HepG2 (cell line): ENCODE measurements around the gene BIRC6. TPM values are rescaled to one million over a fixed set of nuclear protein-coding genes. Genes with fewer than 3 reads are reported as not detected.

ENCODE experiments used
- ATAC-seq: fragments of 200-7000 bp; cut with Tn5 transposase; 3 replicates; pipeline ENCODE4 v1.9.1; 2020; ENCODE audit warnings: mild to moderate bottlenecking, moderate library complexity
- BruUV-seq: library from RNA; stranded (reverse); fragments of 400-500 nt; replicated peaks from 2 replicates; lab custom pipeline; 2021; lab: Mats Ljungman, UMichigan
- CTCF ChIA-PET: fragments of 300-600 bp; formaldehyde crosslinking; extraction: SDS; loops from one replicate; lab custom pipeline; 2021; ENCODE audit warnings: low total read pairs, inconsistent platforms, low intra/inter-chr PET ratio; lab: Yijun Ruan, JAX
- POLR2A ChIA-PET: fragments of 350-600 bp; sonication (Branson Sonifier 250); formaldehyde crosslinking; loops from one replicate; lab custom pipeline; 2020; ENCODE audit warnings: antibody characterized with exemption, inconsistent platforms; lab: Yijun Ruan, JAX
- DNase-seq: peaks from one replicate; pipeline ENCODE4 v3.0.0-alpha.2; 2015; ENCODE audit warnings: low spot score
- FAIRE-seq: peaks from 3 replicates; lab custom pipeline; 2011; peaks lifted over from hg19 to GRCh38; lab: Jason Lieb, UNC
- H2AFZ ChIP-seq: one replicate; pipeline ENCODE4 v1.6.1; 2011; ENCODE audit warnings: low read length, inconsistent platforms
- H3K27ac ChIP-seq: fragments of 300-600 bp; 3 replicates; pipeline ENCODE4 v1.8.0; 2011; ENCODE audit warnings: mixed run types, mild to moderate bottlenecking, mixed read lengths, low read length, inconsistent platforms; ENCODE audit not compliant: insufficient read depth; ENCODE audit errors: extremely low read length
- H3K27me3 ChIP-seq, 2 experiments: fragments of 200-600 bp in 1 of 2; 2 replicates in 1 of 2; 3 replicates in 1 of 2; pipeline versions ENCODE4 v1.6.0 to v1.8.0; 2011; ENCODE audit warnings: low read length in 2 of 2, mild to moderate bottlenecking in 2 of 2, moderate library complexity in 2 of 2, inconsistent platforms in 1 of 2; ENCODE audit not compliant: insufficient read depth in 2 of 2, control insufficient read depth in 1 of 2
- H3K36me3 ChIP-seq, 2 experiments: fragments of 200-600 bp in 1 of 2; replicated peaks in 1 of 2; 2 replicates in 1 of 2; 3 replicates in 1 of 2; pipeline versions ENCODE4 v1.5.1 to v1.8.0; 2011; ENCODE audit warnings: low read length in 2 of 2, inconsistent platforms in 1 of 2; ENCODE audit not compliant: insufficient read depth in 2 of 2, control insufficient read depth in 1 of 2
- H3K4me1 ChIP-seq: 2 replicates; pipeline ENCODE4 v1.5.1; 2012; ENCODE audit warnings: low read length, inconsistent platforms; ENCODE audit not compliant: insufficient read depth
- H3K4me2 ChIP-seq: 2 replicates; pipeline ENCODE4 v1.6.0; 2011; ENCODE audit warnings: low read depth, low read length, inconsistent platforms
- H3K4me3 ChIP-seq, 3 experiments: fragments of 200-600 bp in 1 of 3; sonication (generic), shearing (Covaris generic) in 1 of 3; replicated peaks in 1 of 3; 2 replicates each; pipeline ENCODE4 v1.5.1; 2011 to 2016; ENCODE audit warnings: low read length in 3 of 3, inconsistent platforms in 2 of 3, low read depth in 2 of 3, mild to moderate bottlenecking in 2 of 3, control low read depth in 1 of 3, mixed read lengths in 1 of 3; ENCODE audit not compliant: insufficient read depth in 1 of 3
- H3K79me2 ChIP-seq: one replicate; pipeline ENCODE4 v1.6.1; 2011; ENCODE audit warnings: low read length, inconsistent platforms; ENCODE audit not compliant: insufficient read depth
- H3K9ac ChIP-seq: 2 replicates; pipeline ENCODE4 v1.6.0; 2011; ENCODE audit warnings: mild to moderate bottlenecking, low read depth, low read length, inconsistent platforms; ENCODE audit not compliant: insufficient read depth
- H3K9me3 ChIP-seq: 2 replicates; pipeline ENCODE4 v1.5.1; 2012; ENCODE audit warnings: mild to moderate bottlenecking, low read length
- H4K20me1 ChIP-seq: 2 replicates; pipeline ENCODE4 v1.6.0; 2011; ENCODE audit warnings: inconsistent platforms, mild to moderate bottlenecking, low read length, moderate library complexity; ENCODE audit not compliant: insufficient read depth
- IRX3 ChIP-seq: sonication (generic); formaldehyde crosslinking; IDR thresholded peaks from 2 replicates; pipeline ENCODE4 v1.8.1; 2023; ENCODE audit warnings: mild to moderate bottlenecking, low read depth, missing genetic modification reagents, borderline replicate concordance
- MAFK ChIP-seq, 2 experiments: IDR thresholded peaks in 1 of 2; conservative IDR thresholded peaks in 1 of 2; 2 replicates each; pipeline ENCODE4 v1.6.1; 2011; ENCODE audit warnings: improper control_type of control experiment in 2 of 2, low read length in 2 of 2
- RBM39 ChIP-seq: fragments of 200-400 bp; formaldehyde crosslinking; IDR thresholded peaks from one replicate; pipeline ENCODE4 v1.6.1; 2018; ENCODE audit warnings: antibody characterized with exemption, mild to moderate bottlenecking, low read depth, low read length; ENCODE audit not compliant: poor library complexity, severe bottlenecking
- ZNF121 ChIP-seq: sonication (generic); formaldehyde crosslinking; IDR thresholded peaks from 2 replicates; pipeline ENCODE4 v1.5.0; 2020; ENCODE audit warnings: mild to moderate bottlenecking, missing genetic modification reagents
- ZNF317 ChIP-seq: sonication (generic); formaldehyde crosslinking; IDR thresholded peaks from 2 replicates; pipeline ENCODE4 v1.5.0; 2020; ENCODE audit warnings: mild to moderate bottlenecking, missing genetic modification reagents
- ZNF724P ChIP-seq: sonication (generic); formaldehyde crosslinking; IDR thresholded peaks from 2 replicates; pipeline ENCODE4 v1.8.0; 2022; ENCODE audit warnings: missing genetic modification reagents, borderline replicate concordance
- WGBS: methylation state at CpG from one replicate; pipeline ENCODE4 v1.1.6; 2017; ENCODE audit warnings: low lambda C conversion rate; 5-methylcytosine and 5-hydroxymethylcytosine counted together
- in situ Hi-C: cut with HindIII; loops from 2 replicates; pipeline ENCODE4 v1.10.0; 2017; ENCODE audit warnings: low pct_unique_long_range_greater_than_20kb; ENCODE audit not compliant: extremely low pct_ligation_motif_present
- intact Hi-C: fragments of 100-400 bp; cut with micrococcal nuclease; formaldehyde crosslinking; loops from one replicate; pipeline ENCODE4 v1.10.0; 2022; ENCODE audit not compliant: unreplicated experiment
- polyA plus RNA-seq, 8 experiments: library from polyadenylated mRNA; depleted of rRNA in 3 of 8; stranded (reverse) in 7 of 8; unstranded in 1 of 8; fragments of >200 nt; fragmentation: Illumina TruSeq in 4 of 8; extraction: Trizol in 4 of 8; gene quantifications; 2 replicates each; pipeline versions ENCODE4 v1.2.1 to v1.2.3, GENCODE V29; 2011 to 2016; ENCODE audit warnings: low read depth in 4 of 8, missing spikeins in 1 of 8, mixed read lengths in 1 of 8; ENCODE audit not compliant: insufficient read depth in 1 of 8
- total RNA-seq, 5 experiments: library from RNA; depleted of rRNA; stranded (reverse); fragments of >200 nt; fragmentation: Illumina TruSeq; extraction: Trizol; gene quantifications; 2 replicates each; pipeline ENCODE4 v1.2.3, GENCODE V29; 2016; ENCODE audit warnings: low read depth in 1 of 5

The BIRC6 gene
- total and polyA plus RNA-seq, 2 of the 13 experiments (the other 11 are each of a cell fraction or from before 2014, with no cell fraction given): 65.6 to 120 TPM

GRCh38 chr2:32456808-32457207 lies 100.0 kb downstream of the BIRC6 start:
- Histone ChIP-seq H3K9ac (no peak overlapping the region), H4K20me1 (no peaks in the 10 kb centered on the region), H2AFZ (no peak overlapping the region), H3K36me3 (peaks cover 0 to 13% of the 10 kb centered on the region in 2 experiments; a peak in 4 of 5 replicates), H3K9me3 (no peaks in the 10 kb centered on the region), H3K4me2 (no peak overlapping the region), H3K27me3 (no peaks in the 10 kb centered on the region), H3K4me3 (no peak overlapping the region), H3K27ac (no peak overlapping the region), H3K79me2 (peaks cover 5% of the 10 kb centered on the region), H3K4me1 (peaks cover 14% of the 10 kb centered on the region)
- ChIA-PET POLR2A (no interaction called here), CTCF (no interaction called here)
- FAIRE-seq (no peak), DNase-seq (no peak), ATAC-seq (no peak)
- 88% methylated on average over 4 of the region's 4 CpGs for WGBS
- BruUV-seq: no TSS peak
- intact Hi-C loops: no loop called here
- in situ Hi-C loops: no loop called here
- TF ChIP-seq IRX3 (CRISPR knock-in tag) (no peak), ZNF121 (CRISPR knock-in tag) (peak; percentile 89)

GRCh38 chr2:32457814-32458213 lies 101.0 kb downstream of the BIRC6 start:
- H3K27ac ChIP-seq: no peak overlapping the region
- H3K9me3 ChIP-seq: no peaks in the 10 kb centered on the region
- DNase-seq (no peak), FAIRE-seq (no peak), ATAC-seq (no peak)
- no peaks in the 10 kb centered on the region for H3K27me3 ChIP-seq
- H3K9ac ChIP-seq: no peak overlapping the region
- BruUV-seq: no TSS peak
- ChIA-PET CTCF (no interaction called here), POLR2A (no interaction called here)
- WGBS: 92% methylated on average over 1 of the region's 1 CpG
- no peak overlapping the region for H2AFZ ChIP-seq
- peaks cover 5% of the 10 kb centered on the region for H3K79me2 ChIP-seq
- intact Hi-C loops (no loop called here), in situ Hi-C loops (no loop called here)
- no peak overlapping the region for H3K4me3 ChIP-seq
- H3K4me2 ChIP-seq: no peak overlapping the region
- peaks cover 9% of the 10 kb centered on the region for H3K4me1 ChIP-seq
- peaks cover 0 to 21% of the 10 kb centered on the region in 2 experiments; a peak in 3 of 5 replicates for H3K36me3 ChIP-seq
- no peaks in the 10 kb centered on the region for H4K20me1 ChIP-seq
- no peak for TF ChIP-seq RBM39
- peak; percentile 42; the same call in 1 of the 2 replicates for TF ChIP-seq ZNF317 (CRISPR knock-in tag)
- TF ChIP-seq MAFK (conservative IDR thresholded peaks at IDR 0.05 in 1 of 2, IDR thresholded peaks at IDR 0.05 in 1 of 2; ENCODE audit: low read length in 2 of 2): peak; percentile 55 to 73
- no peak for TF ChIP-seq ZNF724P
